Activated naive CD4-positive, alpha-beta T cell treated with anti-CD3 and anti-CD28 coated beads, Interleukin-2, amount 10 ng/mL, durations not matched to agents 7 days and 5 days (primary cell): ENCODE data around the gene TYK2.
A peak's percentile ranks its signal among the peaks of the same experiment; 100 is the strongest.
"Not testable (repeated sequence)": the region's sequence is repeated elsewhere in the genome, so short reads cannot be mapped to it uniquely, and the experiment has no call there.

Experiments
- CTCF ChIA-PET: fragments of 350-600 bp; sonication (Branson Sonifier 250); formaldehyde crosslinking; loops from one replicate; lab custom pipeline; 2021; ENCODE audit warnings: antibody characterized with exemption; lab: Charles Lee
- DNase-seq: peaks from one replicate; pipeline ENCODE4 v3.0.0-alpha.2; 2020
- H3K27ac Mint-ChIP-seq: one replicate; pipeline ENCODE4 v1.8.0; 2021; ENCODE audit warnings: mild to moderate bottlenecking, moderate library complexity, mixed read lengths
- H3K27me3 Mint-ChIP-seq: one replicate; pipeline ENCODE4 v1.8.0; 2021; ENCODE audit warnings: mild to moderate bottlenecking, mixed read lengths
- H3K36me3 Mint-ChIP-seq: one replicate; pipeline ENCODE4 v1.8.0; 2021; ENCODE audit warnings: mixed read lengths
- H3K4me1 Mint-ChIP-seq: one replicate; pipeline ENCODE4 v1.8.0; 2021; ENCODE audit warnings: mixed read lengths
- H3K4me3 Mint-ChIP-seq: one replicate; pipeline ENCODE4 v1.8.0; 2021; ENCODE audit warnings: mild to moderate bottlenecking, moderate library complexity, mixed read lengths
- H3K9me3 Mint-ChIP-seq: one replicate; pipeline ENCODE4 v1.8.0; 2021; ENCODE audit warnings: mixed read lengths

TYK2 gene

DNA sequence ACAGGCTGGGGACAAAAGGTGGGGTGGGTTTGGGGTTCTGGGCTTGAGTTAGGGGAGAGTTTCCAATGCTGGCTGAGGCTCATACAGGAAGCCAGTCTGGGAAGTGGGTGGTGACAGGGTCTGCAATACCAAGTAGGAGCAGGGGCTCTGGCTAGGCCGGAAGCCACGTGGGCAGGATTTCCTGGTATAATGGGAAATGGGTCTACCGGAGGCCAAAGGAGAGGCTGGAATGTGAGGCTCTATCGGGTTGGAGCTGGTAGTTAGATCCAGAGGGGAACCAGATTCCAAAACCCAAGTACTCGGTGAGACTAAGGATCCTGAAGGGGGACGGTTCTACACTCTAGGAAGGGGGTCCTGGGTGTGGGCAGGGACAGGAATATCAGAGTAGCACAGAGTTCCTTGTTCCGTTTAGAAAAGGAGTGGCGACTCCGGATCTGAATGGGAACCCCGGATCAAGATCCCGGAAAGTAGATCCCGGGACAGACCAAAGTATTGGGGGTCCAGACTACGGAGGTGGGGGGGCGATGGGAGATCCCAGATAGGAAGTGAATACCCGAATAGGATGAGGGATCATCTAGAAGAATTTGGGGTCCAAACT is 22.2 kb upstream of the TYK2 start:
- H3K27ac Mint-ChIP-seq: peak overlapping the region; percentile 92
- peak overlapping the region; percentile 87 for H3K4me3 Mint-ChIP-seq
- peak; percentile 44 for DNase-seq
- peaks cover 28% of the 10 kb centered on the region for H3K36me3 Mint-ChIP-seq
- no peaks in the 10 kb centered on the region for H3K9me3 Mint-ChIP-seq
- H3K4me1 Mint-ChIP-seq: peaks cover 64% of the 10 kb centered on the region
- CTCF ChIA-PET: interaction anchor here (1.0 to 11.3 kb wide), 6 partner anchors 11 to 148 kb away, joined by 3 to 382 read pairs (median 20); partner anchors contain the start of gene PDE4A
- H3K27me3 Mint-ChIP-seq: no peaks in the 10 kb centered on the region

DNA sequence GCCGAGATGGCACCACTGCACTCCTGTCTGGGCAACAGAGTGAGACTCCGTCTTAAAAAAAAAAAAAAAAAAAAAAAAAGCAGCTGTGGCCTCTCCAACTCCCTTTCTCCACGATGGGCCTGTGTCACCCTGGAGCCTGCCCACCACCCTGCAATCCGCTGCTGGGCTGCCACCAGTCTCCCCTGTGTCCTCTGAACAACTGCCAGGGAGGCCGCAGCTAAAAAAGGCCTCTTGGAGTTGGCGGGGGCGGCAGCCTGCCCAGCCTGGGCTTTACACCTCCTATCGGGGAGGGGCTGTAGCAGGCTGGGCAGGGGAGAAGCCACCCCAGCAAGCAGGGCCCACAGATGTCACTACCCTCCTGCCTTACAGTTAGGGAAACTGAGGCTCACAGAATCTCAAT is 19.5 kb upstream of the TYK2 start:
- no peak for DNase-seq
- H3K4me1 Mint-ChIP-seq: peaks cover 41% of the 10 kb centered on the region
- no peak overlapping the region for H3K4me3 Mint-ChIP-seq
- H3K9me3 Mint-ChIP-seq: no peaks in the 10 kb centered on the region
- no peak overlapping the region for H3K27ac Mint-ChIP-seq
- peaks cover 43% of the 10 kb centered on the region for H3K36me3 Mint-ChIP-seq
- CTCF ChIA-PET: interaction anchor here (1.5 to 11.3 kb wide), 5 partner anchors 8 to 129 kb away, joined by 3 to 382 read pairs (median 10); partner anchors contain the start of genes ICAM1 and PDE4A
- H3K27me3 Mint-ChIP-seq: no peaks in the 10 kb centered on the region

GRCh38 chr19:10399340-10399739 is 19.0 kb upstream of the TYK2 start:
- CTCF ChIA-PET: interaction anchor here (1.5 to 11.3 kb wide), 4 partner anchors 8 to 38 kb away, joined by 3 to 382 read pairs (median 22); partner anchors contain the start of gene PDE4A
- not testable (repeated sequence) for H3K4me3 Mint-ChIP-seq, H3K27me3 Mint-ChIP-seq, DNase-seq, H3K27ac Mint-ChIP-seq, H3K9me3 Mint-ChIP-seq
- H3K36me3 Mint-ChIP-seq: peaks cover 44% of the 10 kb centered on the region
- peaks cover 37% of the 10 kb centered on the region for H3K4me1 Mint-ChIP-seq

DNA sequence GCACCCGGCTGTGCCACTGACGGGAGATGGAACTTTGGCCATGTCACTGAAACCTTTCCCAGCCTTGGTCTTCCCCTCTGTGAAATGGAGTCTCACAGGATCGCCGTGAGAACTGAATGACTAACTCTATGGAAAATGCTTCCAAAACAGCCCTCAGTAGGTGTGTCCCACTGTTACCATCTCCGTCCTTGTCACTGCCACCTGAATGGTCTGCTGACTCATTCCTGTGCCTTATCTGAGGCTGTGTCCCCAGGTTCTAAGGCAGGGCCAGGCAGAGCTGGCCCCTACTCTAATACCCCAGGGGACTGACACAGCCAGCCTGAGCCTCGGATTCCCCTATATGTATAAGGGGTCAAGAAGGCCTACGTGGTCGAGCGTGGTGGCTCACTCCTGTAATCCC is 18.4 kb upstream of the TYK2 start:
- Mint-ChIP-seq H3K4me1 (peaks cover 35% of the 10 kb centered on the region), H3K27ac (no peak overlapping the region), H3K36me3 (peaks cover 46% of the 10 kb centered on the region), H3K4me3 (no peak overlapping the region), H3K9me3 (no peaks in the 10 kb centered on the region), H3K27me3 (no peaks in the 10 kb centered on the region)
- DNase-seq: no peak
- CTCF ChIA-PET: interaction anchor here (1.5 to 11.3 kb wide), 3 partner anchors 10 to 38 kb away, joined by 3 to 382 read pairs (median 10); partner anchors contain the start of gene PDE4A

DNA sequence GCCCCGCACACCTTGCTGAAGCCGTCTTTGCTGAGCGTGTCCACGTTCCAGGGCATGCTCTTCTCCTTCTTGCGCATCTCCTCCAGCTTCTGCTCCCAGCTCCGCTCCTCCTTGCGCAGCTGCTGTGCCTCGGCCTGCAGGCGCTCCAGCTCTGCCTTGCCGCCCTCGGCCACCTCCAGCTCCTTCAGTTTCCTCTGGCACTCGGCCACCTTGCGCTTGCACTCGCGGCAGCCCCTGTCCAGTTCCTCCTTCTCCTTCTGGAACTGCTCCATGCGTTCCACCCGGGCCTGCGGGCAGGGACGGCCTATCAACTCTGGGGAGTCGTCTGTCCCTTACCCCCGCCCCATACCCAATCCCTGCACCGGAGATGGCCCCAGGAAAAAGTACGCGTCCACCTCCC is 15.5 kb upstream of the TYK2 start:
- DNase-seq: no peak
- H3K36me3 Mint-ChIP-seq: peaks cover 36% of the 10 kb centered on the region
- CTCF ChIA-PET: interaction anchor here (1.4 kb wide), 1 partner anchor 137 kb away, joined by 5 read pairs; no protein-coding TSS in a partner anchor
- peaks cover 19% of the 10 kb centered on the region for H3K4me1 Mint-ChIP-seq
- no peaks in the 10 kb centered on the region for H3K27me3 Mint-ChIP-seq
- no peak overlapping the region for H3K4me3 Mint-ChIP-seq
- H3K27ac Mint-ChIP-seq: no peak overlapping the region
- H3K9me3 Mint-ChIP-seq: no peaks in the 10 kb centered on the region

DNA sequence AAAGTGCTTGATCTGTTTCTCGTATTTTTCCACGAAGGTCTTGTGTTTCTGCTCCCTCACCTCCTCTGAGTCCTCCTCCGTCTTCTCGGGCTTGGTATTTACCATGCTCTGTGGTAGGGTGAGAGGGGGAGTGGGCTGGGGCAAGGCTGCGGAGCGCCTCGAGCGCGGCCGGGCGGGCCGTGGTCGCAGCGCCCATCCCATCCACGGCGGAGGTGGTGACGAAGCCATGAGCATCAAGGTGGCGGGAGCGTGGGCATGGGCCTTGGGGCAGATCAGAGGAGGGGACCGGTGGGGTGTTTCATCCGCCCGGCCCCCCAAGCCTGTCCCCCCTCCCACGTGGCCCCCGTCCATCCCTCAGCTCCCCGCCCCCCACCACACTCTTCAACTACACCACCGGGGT is 15.1 kb upstream of the TYK2 start:
- CTCF ChIA-PET: interaction anchor here (1.4 kb wide), 1 partner anchor 137 kb away, joined by 5 read pairs; no protein-coding TSS in a partner anchor
- H3K27me3 Mint-ChIP-seq: no peaks in the 10 kb centered on the region
- H3K9me3 Mint-ChIP-seq: no peaks in the 10 kb centered on the region

DNA sequence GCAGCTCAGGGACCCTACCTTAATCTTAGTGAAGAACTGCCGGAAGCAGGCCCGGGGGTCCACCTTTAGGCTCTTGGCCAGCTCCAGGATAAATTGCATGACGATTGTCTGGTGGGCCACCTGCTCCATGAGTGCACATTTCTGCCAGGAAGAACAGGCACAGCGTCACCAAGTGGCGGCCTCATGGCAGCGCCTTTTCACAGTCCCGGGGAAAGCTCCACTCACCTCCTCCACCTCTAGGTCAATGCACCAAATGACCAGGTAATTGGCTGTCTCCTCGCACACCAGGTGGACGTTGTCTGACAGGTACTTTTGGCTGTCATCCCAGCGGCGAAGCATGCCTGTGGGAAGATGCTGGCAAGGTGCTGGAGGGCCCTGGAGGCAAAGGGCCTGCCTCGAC is 14.6 kb upstream of the TYK2 start:
- no peak for DNase-seq
- no peaks in the 10 kb centered on the region for H3K27me3 Mint-ChIP-seq
- H3K27ac Mint-ChIP-seq: no peak overlapping the region
- H3K36me3 Mint-ChIP-seq: peaks cover 41% of the 10 kb centered on the region
- CTCF ChIA-PET: no interaction called here
- H3K4me1 Mint-ChIP-seq: peaks cover 11% of the 10 kb centered on the region
- no peak overlapping the region for H3K4me3 Mint-ChIP-seq
- no peaks in the 10 kb centered on the region for H3K9me3 Mint-ChIP-seq

More for the DNA sequence above, 15.1 kb upstream of the TYK2 start:
- Mint-ChIP-seq H3K27ac (no peak overlapping the region), H3K4me3 (no peak overlapping the region), H3K36me3 (peaks cover 40% of the 10 kb centered on the region), H3K4me1 (peaks cover 14% of the 10 kb centered on the region)
- no peak for DNase-seq

GRCh38 chr19:10393137-10393536 is 12.8 kb upstream of the TYK2 start:
- H3K4me1 Mint-ChIP-seq: peaks cover 5% of the 10 kb centered on the region
- no peak for DNase-seq
- no peaks in the 10 kb centered on the region for H3K9me3 Mint-ChIP-seq
- H3K36me3 Mint-ChIP-seq: peaks cover 42% of the 10 kb centered on the region
- no peak overlapping the region for H3K27ac Mint-ChIP-seq
- no peak overlapping the region for H3K4me3 Mint-ChIP-seq
- CTCF ChIA-PET: interaction anchor here (1.1 to 4.7 kb wide), 7 partner anchors 9 to 133 kb away, joined by 3 to 69 read pairs (median 8); partner anchors contain the start of genes CDC37 and ICAM1
- no peaks in the 10 kb centered on the region for H3K27me3 Mint-ChIP-seq

GRCh38 chr19:10392120-10392519 is 11.7 kb upstream of the TYK2 start:
- peaks cover 34% of the 10 kb centered on the region for H3K36me3 Mint-ChIP-seq
- no peaks in the 10 kb centered on the region for H3K27me3 Mint-ChIP-seq
- H3K9me3 Mint-ChIP-seq: no peaks in the 10 kb centered on the region
- no peaks in the 10 kb centered on the region for H3K4me1 Mint-ChIP-seq
- CTCF ChIA-PET: interaction anchor here (0.7 to 4.7 kb wide), 12 partner anchors 10 to 142 kb away, joined by 3 to 69 read pairs (median 6); partner anchors contain the start of genes CDC37, ICAM1 and TYK2
- no peak overlapping the region for H3K27ac Mint-ChIP-seq
- no peak overlapping the region for H3K4me3 Mint-ChIP-seq
- DNase-seq: no peak

DNA sequence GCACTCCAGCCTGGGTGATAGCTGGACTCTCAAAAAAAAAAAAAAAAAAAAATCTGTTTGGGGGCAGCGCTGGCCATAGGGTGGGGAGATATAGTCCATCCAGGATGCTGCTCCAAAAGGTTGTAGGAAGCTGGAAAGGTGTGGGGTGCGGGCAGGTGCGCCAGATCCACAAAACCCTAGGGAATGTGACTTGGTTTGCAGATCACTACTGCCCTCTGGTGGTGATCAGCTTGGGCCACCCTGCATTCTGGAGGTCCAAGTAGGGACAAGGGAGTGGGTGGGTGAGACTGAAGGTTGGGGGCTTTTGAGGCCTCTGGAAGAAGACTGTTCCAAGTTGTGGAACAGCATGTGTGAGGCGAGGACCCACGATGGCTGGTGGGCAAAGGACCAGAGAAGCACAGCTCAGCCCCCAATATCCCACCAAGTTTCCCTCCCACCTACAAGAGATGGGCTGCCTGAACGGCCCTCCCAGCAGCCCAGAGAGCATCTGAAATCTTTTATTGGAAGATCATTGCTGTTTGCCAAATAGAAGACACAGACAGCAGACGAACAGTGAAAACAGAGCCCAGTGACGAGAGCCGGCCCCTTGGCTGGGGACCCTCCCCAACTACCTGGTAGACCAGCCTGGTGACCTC is 10.4 kb upstream of the TYK2 start:
- Mint-ChIP-seq H3K27ac (no peak overlapping the region), H3K4me3 (no peak overlapping the region), H3K27me3 (no peaks in the 10 kb centered on the region), H3K9me3 (no peaks in the 10 kb centered on the region), H3K36me3 (peaks cover 24% of the 10 kb centered on the region), H3K4me1 (no peaks in the 10 kb centered on the region)
- peak; percentile 81 for DNase-seq
- CTCF ChIA-PET: interaction anchor here (0.6 to 4.7 kb wide), 13 partner anchors 9 to 170 kb away, joined by 3 to 69 read pairs (median 4); partner anchors contain the start of genes CDC37, ICAM1 and TYK2

DNA sequence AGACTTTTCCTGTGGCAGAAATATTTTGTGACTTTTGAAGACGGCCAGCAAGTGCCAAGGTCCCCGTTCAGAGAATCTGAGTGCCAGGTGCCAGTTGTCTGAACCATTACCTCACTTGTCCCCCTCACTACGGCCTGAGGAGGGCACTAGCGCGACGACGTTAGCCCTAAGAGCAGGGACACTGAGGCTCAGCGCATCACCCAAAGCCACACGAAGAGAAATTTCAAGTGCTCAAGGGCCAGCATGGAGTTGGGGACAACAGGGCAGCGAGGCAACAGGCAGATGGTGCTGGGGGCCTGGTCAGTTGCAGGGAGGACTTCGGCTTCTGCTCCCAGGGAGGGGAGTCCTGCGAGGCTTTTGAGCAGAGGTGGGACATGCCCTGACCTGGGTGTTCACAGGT is 9.5 kb upstream of the TYK2 start:
- Mint-ChIP-seq H3K4me3 (no peak overlapping the region), H3K27me3 (peaks cover under 1% of the 10 kb centered on the region), H3K36me3 (peaks cover 18% of the 10 kb centered on the region), H3K9me3 (no peaks in the 10 kb centered on the region), H3K4me1 (no peaks in the 10 kb centered on the region), H3K27ac (no peak overlapping the region)
- DNase-seq: peak; percentile 39
- CTCF ChIA-PET: interaction anchor here (0.7 to 5.7 kb wide), 13 partner anchors 8 to 457 kb away, joined by 3 to 140 read pairs (median 6); partner anchors contain the start of genes CDC37, ICAM1, ICAM5 and TYK2

GRCh38 chr19:10388957-10389356 is 8.6 kb upstream of the TYK2 start:
- CTCF ChIA-PET: interaction anchor here (0.7 to 5.7 kb wide), 30 partner anchors 8 to 457 kb away, joined by 3 to 140 read pairs (median 4); partner anchors contain the start of genes ICAM1, ICAM5, MRPL4 and RAVER1
- H3K4me3 Mint-ChIP-seq: no peak overlapping the region

GRCh38 chr19:10384580-10384979 is 4.2 kb upstream of the TYK2 start:
- CTCF ChIA-PET: interaction anchor here (1.0 to 5.7 kb wide), 3 partner anchors 96 to 125 kb away, joined by 3 to 140 read pairs (median 133); partner anchors contain the start of gene ICAM1

More at GRCh38 chr19:10388957-10389356, 8.6 kb upstream of the TYK2 start:
- Mint-ChIP-seq H3K9me3 (no peaks in the 10 kb centered on the region), H3K4me1 (no peaks in the 10 kb centered on the region), H3K27me3 (peaks cover 9% of the 10 kb centered on the region), H3K36me3 (peaks cover 15% of the 10 kb centered on the region), H3K27ac (peak overlapping the region; percentile 12)
- peak; percentile 87 for DNase-seq

DNA sequence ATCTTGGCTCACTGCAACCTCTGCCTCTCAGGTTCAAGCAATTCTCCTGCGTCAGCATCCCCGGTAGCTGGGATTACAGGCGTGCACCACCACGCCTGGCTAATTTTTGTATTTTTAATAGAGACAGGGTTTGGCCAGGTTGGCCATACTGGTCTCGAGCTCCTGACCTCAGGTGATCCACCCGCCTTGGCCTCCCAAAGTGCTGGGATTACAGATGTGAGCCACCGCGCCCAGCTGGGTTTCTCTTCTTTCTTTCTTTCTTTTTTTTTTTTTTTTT is 2.8 kb upstream of the TYK2 start:
- CTCF ChIA-PET: interaction anchor here (2.5 to 3.9 kb wide), 2 partner anchors 8 to 114 kb away, joined by 6 to 21 read pairs; no protein-coding TSS in a partner anchor
- not testable (repeated sequence) for DNase-seq, H3K9me3 Mint-ChIP-seq, H3K27ac Mint-ChIP-seq, H3K4me3 Mint-ChIP-seq
- Mint-ChIP-seq H3K4me1 (peaks cover 26% of the 10 kb centered on the region), H3K27me3 (peaks cover 16% of the 10 kb centered on the region), H3K36me3 (peaks cover 12% of the 10 kb centered on the region)

More at GRCh38 chr19:10384580-10384979, 4.2 kb upstream of the TYK2 start:
- DNase-seq: no peak
- Mint-ChIP-seq H3K27ac (no peak overlapping the region), H3K27me3 (peaks cover 16% of the 10 kb centered on the region), H3K9me3 (no peaks in the 10 kb centered on the region), H3K36me3 (peaks cover 5% of the 10 kb centered on the region), H3K4me3 (no peak overlapping the region), H3K4me1 (peaks cover 18% of the 10 kb centered on the region)
